Endothelial cell of umbilical vein (primary cell): ENCODE results near the gene PTF1A. TPM values are rescaled to one million over a fixed set of nuclear protein-coding genes. Genes with fewer than 3 reads are reported as not detected.

ENCODE experiments used
- BruUV-seq: library from RNA; stranded (reverse); fragments of 400-500 nt; replicated peaks from 2 replicates; lab custom pipeline; 2021; lab: Mats Ljungman, UMichigan
- CTCF ChIA-PET: fragments of 300-600, 350-600 bp; sonication (Branson Sonifier 250); formaldehyde crosslinking; loops from one replicate; lab custom pipeline; 2021; ENCODE audit warnings: antibody characterized with exemption, inconsistent platforms; lab: Charles Lee
- POLR2A ChIA-PET: fragments of 300-600, 350-600 bp; sonication (Branson Sonifier 250); formaldehyde crosslinking; loops from one replicate; lab custom pipeline; 2021; ENCODE audit warnings: antibody characterized with exemption, inconsistent platforms; lab: Charles Lee
- DNase-seq: peaks from one replicate; pipeline ENCODE4 v3.0.0-alpha.2; 2011; ENCODE audit warnings: low read depth, low spot score
- FAIRE-seq: peaks from 2 replicates; lab custom pipeline; 2011; peaks lifted over from hg19 to GRCh38; lab: Jason Lieb, UNC
- H2AFZ ChIP-seq: 2 replicates; pipeline ENCODE4 v1.6.0; 2012; ENCODE audit warnings: low read depth, low read length, control low read depth, inconsistent platforms
- H3K27ac ChIP-seq: 2 replicates; pipeline ENCODE4 v1.5.1; 2011; ENCODE audit warnings: low read depth, mild to moderate bottlenecking, control low read depth, low read length, moderate library complexity; ENCODE audit not compliant: insufficient read depth
- H3K27me3 ChIP-seq, 2 experiments: 2 replicates each; pipeline versions ENCODE4 v1.6.0 to v1.6.1; 2011; ENCODE audit warnings: low read length in 2 of 2, mixed read lengths in 1 of 2; ENCODE audit not compliant: control insufficient read depth in 2 of 2, insufficient read depth in 2 of 2
- H3K36me3 ChIP-seq, 2 experiments: 2 replicates in 1 of 2; 3 replicates in 1 of 2; pipeline ENCODE4 v1.5.1; 2011; ENCODE audit warnings: low read length in 2 of 2, mild to moderate bottlenecking in 1 of 2, moderate library complexity in 1 of 2; ENCODE audit not compliant: control insufficient read depth in 2 of 2, insufficient read depth in 2 of 2; ENCODE audit errors: extremely low read depth in 1 of 2
- H3K4me1 ChIP-seq: 3 replicates; pipeline ENCODE4 v1.5.1; 2011; ENCODE audit warnings: mild to moderate bottlenecking, low read length; ENCODE audit not compliant: control insufficient read depth, insufficient read depth; ENCODE audit errors: extremely low read depth
- H3K4me2 ChIP-seq: 2 replicates; pipeline ENCODE4 v1.6.1; 2011; ENCODE audit warnings: low read length, control low read depth, mixed read lengths; ENCODE audit not compliant: insufficient read depth
- H3K4me3 ChIP-seq, 3 experiments: fragments of 200-600 bp in 1 of 3; sonication (generic), shearing (Covaris generic) in 1 of 3; replicated peaks in 1 of 3; 2 replicates each; pipeline ENCODE4 v1.5.1; 2011 to 2016; ENCODE audit warnings: control low read depth in 3 of 3, low read length in 3 of 3, mild to moderate bottlenecking in 2 of 3, inconsistent platforms in 1 of 3, low read depth in 1 of 3, moderate library complexity in 1 of 3; ENCODE audit not compliant: insufficient read depth in 1 of 3
- H3K79me2 ChIP-seq: 2 replicates; pipeline ENCODE4 v1.6.0; 2012; ENCODE audit warnings: low read length, inconsistent platforms; ENCODE audit not compliant: control insufficient read depth, insufficient read depth
- H3K9ac ChIP-seq: replicated peaks from 2 replicates; pipeline ENCODE3; 2011; ENCODE audit warnings: low read length, control low read depth; ENCODE audit not compliant: insufficient read depth; ENCODE audit errors: extremely low read depth
- H3K9me1 ChIP-seq: replicated peaks from 3 replicates; pipeline ENCODE4 v1.6.0; 2011; ENCODE audit warnings: mild to moderate bottlenecking, low read length; ENCODE audit not compliant: control insufficient read depth, insufficient read depth; ENCODE audit errors: extremely low read depth
- H3K9me3 ChIP-seq: replicated peaks from 2 replicates; pipeline ENCODE4 v1.5.1; 2012; ENCODE audit warnings: low read length, inconsistent platforms; ENCODE audit not compliant: control insufficient read depth, insufficient read depth
- H4K20me1 ChIP-seq: replicated peaks from 2 replicates; pipeline ENCODE3; 2011; ENCODE audit warnings: mild to moderate bottlenecking, low read length; ENCODE audit not compliant: control insufficient read depth, insufficient read depth; ENCODE audit errors: extremely low read depth
- CTCF ChIP-seq, 2 donors: IDR thresholded peaks; 1 replicate in 1 of 2; 2 replicates in 1 of 2; pipeline ENCODE4 v1.5.1; 2011; ENCODE audit warnings: low read length in 2 of 2, mild to moderate bottlenecking in 2 of 2, moderate library complexity in 2 of 2, control low read depth in 1 of 2, inconsistent platforms in 1 of 2, low read depth in 1 of 2; ENCODE audit not compliant: insufficient read depth in 1 of 2; ENCODE audit errors: extremely low read depth in 1 of 2
- EZH2 ChIP-seq: IDR thresholded peaks from 2 replicates; pipeline ENCODE4 v1.6.1; 2012; ENCODE audit warnings: borderline replicate concordance, low read depth, mild to moderate bottlenecking, moderate library complexity, low read length, inconsistent platforms; ENCODE audit not compliant: severe bottlenecking
- FOS ChIP-seq: IDR thresholded peaks from 2 replicates; pipeline ENCODE4 v1.6.1; 2011; ENCODE audit warnings: mild to moderate bottlenecking, low read length, moderate library complexity, borderline replicate concordance; ENCODE audit not compliant: insufficient read depth
- GATA2 ChIP-seq: IDR thresholded peaks from 2 replicates; pipeline ENCODE4 v1.7.0; 2011; ENCODE audit warnings: low read depth, mild to moderate bottlenecking, moderate library complexity, mixed read lengths, low read length; ENCODE audit not compliant: insufficient read length, insufficient read depth
- JUN ChIP-seq: IDR thresholded peaks from 2 replicates; pipeline ENCODE4 v1.6.1; 2011; ENCODE audit warnings: borderline replicate concordance, low read depth; ENCODE audit not compliant: insufficient read length, insufficient read depth
- MYC ChIP-seq: IDR thresholded peaks from one replicate; pipeline ENCODE4 v1.6.1; 2011; ENCODE audit warnings: mild to moderate bottlenecking, low read depth, low read length
- POLR2A ChIP-seq: IDR thresholded peaks from 2 replicates; pipeline ENCODE4 v1.6.1; 2012; ENCODE audit warnings: low read depth, mild to moderate bottlenecking, control low read depth, low read length
- POLR2AphosphoS5 ChIP-seq: IDR thresholded peaks from 2 replicates; pipeline ENCODE4 v1.6.1; 2012; ENCODE audit warnings: low read depth, mild to moderate bottlenecking, control low read depth, low read length, moderate library complexity; ENCODE audit not compliant: insufficient read depth
- dilution Hi-C: fragments of 300-500 bp; cut with MboI; formaldehyde crosslinking; loops from one replicate; pipeline ENCODE4 v1.15.0; 2019; ENCODE audit warnings: low sequenced_read_pairs; ENCODE audit not compliant: extremely low pct_ligation_motif_present
- intact Hi-C: fragments of 100-400 bp; cut with micrococcal nuclease; formaldehyde crosslinking; loops from one replicate; pipeline ENCODE4 v1.10.0; 2022
- polyA plus RNA-seq, 4 experiments: library from polyadenylated mRNA; depleted of rRNA in 3 of 4; stranded (reverse) in 3 of 4; unstranded in 1 of 4; fragments of >200 nt; gene quantifications; 2 replicates each; pipeline versions ENCODE4 v1.2.1 to v1.2.3, GENCODE V29; 2011 to 2012; ENCODE audit warnings: missing spikeins in 1 of 4
- total RNA-seq: library from RNA; stranded (reverse); gene quantifications from 2 replicates; pipeline ENCODE4 v1.2.3, GENCODE V29; 2021

Gene PTF1A
- total and polyA plus RNA-seq, 2 donors (not counting 3 experiments of a cell fraction or from before 2014, with no cell fraction given), result not detected

DNA sequence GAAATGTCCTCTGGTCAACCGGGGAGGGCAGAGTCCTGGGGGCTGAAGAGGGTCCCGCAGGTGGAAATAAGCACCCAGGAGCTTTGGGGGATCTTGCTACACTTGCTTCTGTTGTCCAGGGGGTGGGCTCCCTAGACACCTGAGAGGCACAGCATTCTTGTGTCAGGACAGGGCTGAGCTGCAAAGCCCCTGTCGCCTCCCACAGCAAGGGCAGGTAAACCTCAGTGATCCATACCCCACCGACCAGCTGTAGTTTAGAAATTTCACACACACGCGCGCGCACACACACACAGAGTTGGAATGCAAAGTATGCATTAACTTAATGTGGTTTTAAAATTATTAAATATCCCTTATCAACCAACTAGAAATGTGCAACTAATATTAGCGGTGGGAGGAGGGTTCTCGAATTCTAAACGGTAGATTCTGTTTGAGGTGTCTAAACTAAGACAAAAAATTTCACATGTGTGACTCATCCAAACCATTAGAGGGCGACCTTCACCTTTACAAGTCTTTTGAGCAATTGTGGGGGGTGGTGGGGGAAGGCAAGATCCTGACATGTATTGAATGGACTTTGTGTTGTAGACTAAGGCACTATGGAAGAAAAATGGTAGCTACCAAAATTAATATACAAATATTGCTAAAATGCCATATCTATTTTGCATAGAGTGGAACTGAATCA, 34.3 kb upstream of the PTF1A start:
- Histone ChIP-seq H3K4me3 (no peak overlapping the region), H3K79me2 (no peaks in the 10 kb centered on the region), H3K36me3 (no peaks in the 10 kb centered on the region), H3K9me1 (no peaks in the 10 kb centered on the region), H3K4me2 (peak overlapping the region; percentile 21), H2AFZ (no peak overlapping the region), H3K27ac (no peak overlapping the region), H3K27me3 (no peaks in the 10 kb centered on the region), H3K9me3 (no peaks in the 10 kb centered on the region), H4K20me1 (no peaks in the 10 kb centered on the region), H3K9ac (no peak overlapping the region), H3K4me1 (peaks cover 3% of the 10 kb centered on the region)
- intact Hi-C loops (loop anchor here (2.0 kb wide), 7 partner anchors 135 to 1399 kb away; no protein-coding TSS in a partner anchor), dilution Hi-C loops (no loop called here)
- FAIRE-seq (peak; percentile 47), DNase-seq (peak; percentile 6)
- TF ChIP-seq CTCF (IDR thresholded peaks at IDR 0.05; ENCODE audit: extremely low read depth in 1 of 2, insufficient read depth in 1 of 2, low read depth in 1 of 2, low read length in 2 of 2), result peak in 1 of 2 donors; percentile 20
- TF ChIP-seq FOS, result peak; percentile 8
- no peak for TF ChIP-seq POLR2A
- ChIA-PET CTCF (interaction anchor here (0.8 to 3.1 kb wide), 21 partner anchors 9 to 1992 kb away, joined by 3 to 60 read pairs (median 6); no protein-coding TSS in a partner anchor), POLR2A (no interaction called here)
- no TSS peak for BruUV-seq

- Histone ChIP-seq H3K79me2 (no peaks in the 10 kb centered on the region), H3K27me3 (no peaks in the 10 kb centered on the region), H4K20me1 (no peaks in the 10 kb centered on the region), H3K4me2 (peak overlapping the region; percentile 21), H3K9me3 (no peaks in the 10 kb centered on the region), H3K4me3 (no peak overlapping the region), H2AFZ (no peak overlapping the region), H3K9me1 (no peaks in the 10 kb centered on the region), H3K36me3 (no peaks in the 10 kb centered on the region), H3K4me1 (peaks cover 3% of the 10 kb centered on the region), H3K9ac (no peak overlapping the region), H3K27ac (no peak overlapping the region)
- DNase-seq (peak; percentile 60), FAIRE-seq (peak; percentile 81)
- dilution Hi-C loops (no loop called here), intact Hi-C loops (loop anchor here (2.0 kb wide), 7 partner anchors 134 to 1398 kb away; no protein-coding TSS in a partner anchor)
- no TSS peak for BruUV-seq
- CTCF ChIA-PET, result interaction anchor here (0.5 to 3.1 kb wide), 24 partner anchors 8 to 1991 kb away, joined by 3 to 60 read pairs (median 5); no protein-coding TSS in a partner anchor
- TF ChIP-seq POLR2AphosphoS5, result no peak
- no peak for TF ChIP-seq EZH2
- TF ChIP-seq CTCF (IDR thresholded peaks at IDR 0.05; ENCODE audit: extremely low read depth in 1 of 2, insufficient read depth in 1 of 2, low read depth in 1 of 2, low read length in 2 of 2), result peak; percentile 70 to 83
- TF ChIP-seq FOS, result no peak
- no peak for TF ChIP-seq JUN
- TF ChIP-seq GATA2, result no peak
- no peak for TF ChIP-seq MYC
- POLR2A ChIA-PET, result no interaction called here
Observed at GRCh38 chr10:23158370-23158769, 33.7 kb upstream of the PTF1A start.
